PC-3 (cell line): ENCODE results near the gene CPVL. TPM values are rescaled to one million over a fixed set of nuclear protein-coding genes. Genes with fewer than 3 reads are reported as not detected.

Experiments used
- ATAC-seq: fragments of 200-7000 bp; cut with Tn5 transposase; 2 replicates; pipeline ENCODE4 v1.9.1; 2020; ENCODE audit warnings: mild to moderate bottlenecking, moderate library complexity
- BruUV-seq: library from RNA; stranded (reverse); fragments of 400-500 nt; replicated peaks from 2 replicates; lab custom pipeline; 2021; lab: Mats Ljungman, UMichigan
- CTCF ChIA-PET: fragments of 300-600 bp; sonication (Branson Sonifier 250); formaldehyde crosslinking; loops from one replicate; lab custom pipeline; 2022; ENCODE audit warnings: antibody characterized with exemption; lab: Charles Lee
- POLR2A ChIA-PET: fragments of 300-600 bp; sonication (Branson Sonifier 250); formaldehyde crosslinking; loops from one replicate; lab custom pipeline; 2022; ENCODE audit warnings: antibody characterized with exemption; ENCODE audit not compliant: unreplicated experiment; lab: Charles Lee
- DNase-seq: peaks from one replicate; pipeline ENCODE4 v3.0.0-alpha.2; 2015
- H2AFZ ChIP-seq: fragments of 300-600 bp; sonication (generic); 2 replicates; pipeline ENCODE4 v1.6.0; 2016; ENCODE audit warnings: antibody characterized with exemption, low read length
- H3F3A ChIP-seq: fragments of 300-600 bp; sonication (generic); one replicate; pipeline ENCODE4 v1.6.0; 2017; ENCODE audit warnings: antibody characterized with exemption, low read length, control low read depth, mild to moderate bottlenecking; ENCODE audit not compliant: unreplicated experiment
- H3K27ac ChIP-seq: fragments of 300-600 bp; sonication (generic); 2 replicates; pipeline ENCODE4 v1.5.1; 2016; ENCODE audit warnings: mild to moderate bottlenecking, low read length
- H3K27me3 ChIP-seq: fragments of 300-600 bp; sonication (generic); 2 replicates; pipeline ENCODE4 v1.6.1; 2016; ENCODE audit warnings: low read length, mixed read lengths
- H3K36me3 ChIP-seq: fragments of 300-600 bp; sonication (generic); 2 replicates; pipeline ENCODE4 v1.6.1; 2016; ENCODE audit warnings: low read depth, mixed run types, low read length, mixed read lengths
- H3K4me1 ChIP-seq: fragments of 300-600 bp; sonication (generic); 2 replicates; pipeline ENCODE4 v1.5.1; 2016; ENCODE audit warnings: low read length; ENCODE audit not compliant: insufficient read depth
- H3K4me2 ChIP-seq: fragments of 300-600 bp; sonication (generic); 2 replicates; pipeline ENCODE4 v1.6.0; 2016; ENCODE audit warnings: low read length
- H3K4me3 ChIP-seq: fragments of 300-600 bp; sonication (generic); 2 replicates; pipeline ENCODE4 v1.5.1; 2016; ENCODE audit warnings: mild to moderate bottlenecking, low read length, mixed read lengths
- H3K79me2 ChIP-seq: fragments of 300-600 bp; sonication (generic); 2 replicates; pipeline ENCODE4 v1.6.1; 2017; ENCODE audit warnings: low read length, mixed read lengths
- H3K9ac ChIP-seq: fragments of 300-600 bp; sonication (generic); 2 replicates; pipeline ENCODE4 v1.6.0; 2016; ENCODE audit warnings: mild to moderate bottlenecking, low read length
- H3K9me2 ChIP-seq: fragments of 300-600 bp; sonication (generic); replicated peaks from 2 replicates; pipeline ENCODE4 v1.6.1; 2016; ENCODE audit warnings: mixed run types, low read length, mixed read lengths
- H3K9me3 ChIP-seq: fragments of 300-600 bp; sonication (generic); 2 replicates; pipeline ENCODE4 v1.6.1; 2016; ENCODE audit warnings: low read length, mixed read lengths
- H4K20me1 ChIP-seq: fragments of 300-600 bp; sonication (generic); 2 replicates; pipeline ENCODE4 v1.6.1; 2016; ENCODE audit warnings: low read length, mixed read lengths
- CTCF ChIP-seq: fragments of 300-600 bp; sonication (generic); conservative IDR thresholded peaks from 2 replicates; pipeline ENCODE4 v1.5.1; 2017; ENCODE audit warnings: antibody characterized with exemption, low read depth, mild to moderate bottlenecking, low read length
- EZH2 ChIP-seq: fragments of 300-600 bp; sonication (generic); IDR thresholded peaks from one replicate; pipeline ENCODE4 v1.6.1; 2017; ENCODE audit warnings: antibody characterized with exemption, mild to moderate bottlenecking, low read length; ENCODE audit not compliant: unreplicated experiment
- EZH2phosphoT487 ChIP-seq: fragments of 300-600 bp; sonication (generic); IDR thresholded peaks from 2 replicates; pipeline ENCODE4 v1.6.1; 2018; ENCODE audit warnings: mild to moderate bottlenecking, antibody characterized with exemption, low read length, borderline replicate concordance
- intact Hi-C: fragments of 100-400 bp; cut with micrococcal nuclease; formaldehyde crosslinking; loops from 2 replicates; pipeline ENCODE4 v1.9.0; 2023
- total RNA-seq: library from RNA; depleted of rRNA; stranded (reverse); fragments of >200 nt; gene quantifications from 2 replicates; pipeline ENCODE4 v1.2.3, GENCODE V29; 2014

Gene CPVL
- total RNA-seq, 1 experiment from 2014 or later: 14.7 TPM

GRCh38 chr7:28958235-28958979, 187.9 kb downstream of the CPVL start, which contains the start of gene TRIL:
Gene TRIL, minus strand, starts transcription at chr7:28958330. Its CDS starts 284 bp downstream, at chr7:28958046.
- BruUV-seq: no TSS peak
- Histone ChIP-seq H3K9ac (no peak within 1 kb of the TSS), H3K79me2 (no peaks in the 10 kb centered on the region), H2AFZ (peak within 1 kb of the TSS; percentile 90; the same call in 1 of the 2 replicates), H3K36me3 (no peaks in the 10 kb centered on the region), H3K27ac (no peak within 1 kb of the TSS), H3K4me3 (peak within 1 kb of the TSS; percentile 80; the same call in 1 of the 2 replicates), H3K9me3 (no peaks in the 10 kb centered on the region), H4K20me1 (no peaks in the 10 kb centered on the region), H3K4me2 (peak within 1 kb of the TSS; percentile 95), H3K4me1 (0 out of 2 replicates have a peak, but pooled peaks cover 9% of the 10 kb centered on the region), H3F3A (no peaks in the 10 kb centered on the region), H3K27me3 (no peaks in the 10 kb centered on the region), H3K9me2 (no peaks in the 10 kb centered on the region)
- TF ChIP-seq EZH2: no peak
- no peak for TF ChIP-seq CTCF
- no peak for TF ChIP-seq EZH2phosphoT487
- intact Hi-C loops: no loop called here
- no peak for DNase-seq
- POLR2A ChIA-PET: no interaction called here
- CTCF ChIA-PET: interaction anchor here (0.7 kb wide), 1 partner anchor 22 kb away, joined by 3 read pairs; no protein-coding TSS in a partner anchor
- ATAC-seq: no peak

- ChIA-PET CTCF (interaction anchor here (1.6 kb wide), 1 partner anchor 31 kb away, joined by 31 read pairs; no protein-coding TSS in a partner anchor), POLR2A (no interaction called here)
- H3K4me2 ChIP-seq: no peak overlapping the region
- no peaks in the 10 kb centered on the region for H3F3A ChIP-seq
- no peaks in the 10 kb centered on the region for H3K79me2 ChIP-seq
- no peak overlapping the region for H3K4me3 ChIP-seq
- no peak overlapping the region for H2AFZ ChIP-seq
- H3K9me3 ChIP-seq: no peaks in the 10 kb centered on the region
- H3K36me3 ChIP-seq: no peaks in the 10 kb centered on the region
- H3K4me1 ChIP-seq: 0 out of 2 replicates have a peak, but pooled peaks cover 9% of the 10 kb centered on the region
- intact Hi-C loops: loop anchor here (2.0 kb wide), 1 partner anchor 31 kb away; no protein-coding TSS in a partner anchor
- BruUV-seq: no TSS peak
- H4K20me1 ChIP-seq: no peaks in the 10 kb centered on the region
- no peak overlapping the region for H3K9ac ChIP-seq
- H3K27ac ChIP-seq: no peak overlapping the region
- TF ChIP-seq EZH2phosphoT487: no peak
- no peak for TF ChIP-seq EZH2
- no peak for TF ChIP-seq CTCF
- no peaks in the 10 kb centered on the region for H3K9me2 ChIP-seq
- DNase-seq (no peak), ATAC-seq (no peak)
- no peaks in the 10 kb centered on the region for H3K27me3 ChIP-seq
Measured at GRCh38 chr7:28957751-28958234, 188.5 kb downstream of the CPVL start.
